Measurements from ENCODE around the gene FRG2B.
"Not testable (repeated sequence)": the region's sequence is repeated elsewhere in the genome, so short reads cannot be mapped to it uniquely, and the experiment has no call there.

The FRG2B gene

GRCh38 chr10:133614830-133615580, 11.6 kb downstream of the FRG2B start:
- H3K27ac ChIP-seq = no peak overlapping the region
- no peaks in the 10 kb centered on the region; the same call in 1 of the 2 replicates for H3K27me3 ChIP-seq (ENCODE audit: insufficient read depth, low read depth)
- H3K9ac ChIP-seq = no peak overlapping the region
- no peaks in the 10 kb centered on the region for H3K36me3 ChIP-seq (ENCODE audit: insufficient read depth)
- no peaks in the 10 kb centered on the region for H4K20me1 ChIP-seq (ENCODE audit: insufficient read depth)
- H2AFZ ChIP-seq (ENCODE audit: low read depth) = no peak overlapping the region
- no peaks in the 10 kb centered on the region for H3K79me2 ChIP-seq (ENCODE audit: insufficient read depth, low read depth)
- H3K4me1 ChIP-seq (ENCODE audit: low read depth, poor library complexity, severe bottlenecking) = no peaks in the 10 kb centered on the region
- H3K4me3 ChIP-seq (IDR thresholded peaks at IDR 0.05; ENCODE audit: insufficient read depth, low read depth, low read length) = no peak overlapping the region
- H3K4me2 ChIP-seq = no peak overlapping the region
- TF ChIP-seq CTCF (conservative IDR thresholded peaks at IDR 0.05; ENCODE audit: low read depth, low read length) = no peak

- Histone ChIP-seq H2AFZ (ENCODE audit: low read depth) (no peak overlapping the region), H3K36me3 (ENCODE audit: insufficient read depth) (no peaks in the 10 kb centered on the region), H3K4me3 (IDR thresholded peaks at IDR 0.05; ENCODE audit: insufficient read depth, low read depth, low read length) (no peak overlapping the region), H3K4me2 (no peak overlapping the region), H3K27me3 (ENCODE audit: insufficient read depth, low read depth) (no peaks in the 10 kb centered on the region; the same call in 1 of the 2 replicates), H3K4me1 (ENCODE audit: low read depth, poor library complexity, severe bottlenecking) (no peaks in the 10 kb centered on the region), H3K27ac (no peak overlapping the region), H3K79me2 (ENCODE audit: insufficient read depth, low read depth) (no peaks in the 10 kb centered on the region), H4K20me1 (ENCODE audit: insufficient read depth) (no peaks in the 10 kb centered on the region), H3K9ac (no peak overlapping the region)
- no peak for TF ChIP-seq CTCF (conservative IDR thresholded peaks at IDR 0.05; ENCODE audit: low read depth, low read length)
These were observed 12.9 kb downstream of the FRG2B start for GRCh38 chr10:133613699-133614098.

- H3K27me3 ChIP-seq (ENCODE audit: insufficient read depth, low read depth) = no peaks in the 10 kb centered on the region; the same call in 1 of the 2 replicates
- H3K4me2 ChIP-seq = no peak overlapping the region
- no peaks in the 10 kb centered on the region for H3K36me3 ChIP-seq (ENCODE audit: insufficient read depth)
- H2AFZ ChIP-seq (ENCODE audit: low read depth) = no peak overlapping the region
- no peaks in the 10 kb centered on the region for H4K20me1 ChIP-seq (ENCODE audit: insufficient read depth)
- H3K4me1 ChIP-seq (ENCODE audit: low read depth, poor library complexity, severe bottlenecking) = no peaks in the 10 kb centered on the region
- H3K9ac ChIP-seq = no peak overlapping the region
- H3K4me3 ChIP-seq (IDR thresholded peaks at IDR 0.05; ENCODE audit: insufficient read depth, low read depth, low read length) = no peak overlapping the region
- no peak for TF ChIP-seq CTCF (conservative IDR thresholded peaks at IDR 0.05; ENCODE audit: low read depth, low read length)
- no peaks in the 10 kb centered on the region for H3K79me2 ChIP-seq (ENCODE audit: insufficient read depth, low read depth)
- no peak overlapping the region for H3K27ac ChIP-seq
These were observed 15.5 kb downstream of the FRG2B start for GRCh38 chr10:133611079-133611478.

GRCh38 chr10:133608855-133609254, 17.7 kb downstream of the FRG2B start:
- Histone ChIP-seq H3K27ac (no peak overlapping the region), H2AFZ (ENCODE audit: low read depth) (no peak overlapping the region), H3K4me1 (ENCODE audit: low read depth, poor library complexity, severe bottlenecking) (no peaks in the 10 kb centered on the region), H3K9ac (no peak overlapping the region), H4K20me1 (ENCODE audit: insufficient read depth) (no peaks in the 10 kb centered on the region), H3K79me2 (ENCODE audit: insufficient read depth, low read depth) (no peaks in the 10 kb centered on the region), H3K27me3 (ENCODE audit: insufficient read depth, low read depth) (no peaks in the 10 kb centered on the region; the same call in 1 of the 2 replicates), H3K36me3 (ENCODE audit: insufficient read depth) (no peaks in the 10 kb centered on the region), H3K4me2 (no peak overlapping the region), H3K4me3 (IDR thresholded peaks at IDR 0.05; ENCODE audit: insufficient read depth, low read depth, low read length) (no peak overlapping the region)
- TF ChIP-seq CTCF (conservative IDR thresholded peaks at IDR 0.05; ENCODE audit: low read depth, low read length) = peak; percentile 53; the same call in 1 of the 2 replicates

GRCh38 chr10:133603434-133603833, 23.2 kb downstream of the FRG2B start:
- H3K27me3 ChIP-seq (ENCODE audit: insufficient read depth, low read depth); H4K20me1 ChIP-seq (ENCODE audit: insufficient read depth); H3K4me3 ChIP-seq (IDR thresholded peaks at IDR 0.05; ENCODE audit: insufficient read depth, low read depth, low read length); H3K27ac ChIP-seq; H3K36me3 ChIP-seq (ENCODE audit: insufficient read depth); H3K9ac ChIP-seq; H3K79me2 ChIP-seq (ENCODE audit: insufficient read depth, low read depth); H2AFZ ChIP-seq (ENCODE audit: low read depth); H3K4me2 ChIP-seq; H3K4me1 ChIP-seq (ENCODE audit: low read depth, poor library complexity, severe bottlenecking): not testable (repeated sequence)

Measured in KMS-11 (cell line).